Gastroesophageal sphincter (tissue), 3 donors: ENCODE data around the gene RPLP2.

Source experiments
- EP300 ChIP-seq: sonication (generic); formaldehyde crosslinking; IDR thresholded peaks from one replicate; pipeline ENCODE4 v1.6.1; 2017; ENCODE audit warnings: antibody characterized with exemption, mild to moderate bottlenecking
- TF ChIP-seq, protein P1 (sequence below), 4 experiments: fragments of 200-600 bp in 2 of 4; fragments of 450-650 bp in 2 of 4; sonication (generic) in 1 of 4; IDR thresholded peaks; one replicate each; pipeline ENCODE4 v1.5.1; 2017 to 2019; ENCODE audit warnings: antibody characterized with exemption in 4 of 4, mild to moderate bottlenecking in 2 of 4, moderate library complexity in 2 of 4

DNA sequence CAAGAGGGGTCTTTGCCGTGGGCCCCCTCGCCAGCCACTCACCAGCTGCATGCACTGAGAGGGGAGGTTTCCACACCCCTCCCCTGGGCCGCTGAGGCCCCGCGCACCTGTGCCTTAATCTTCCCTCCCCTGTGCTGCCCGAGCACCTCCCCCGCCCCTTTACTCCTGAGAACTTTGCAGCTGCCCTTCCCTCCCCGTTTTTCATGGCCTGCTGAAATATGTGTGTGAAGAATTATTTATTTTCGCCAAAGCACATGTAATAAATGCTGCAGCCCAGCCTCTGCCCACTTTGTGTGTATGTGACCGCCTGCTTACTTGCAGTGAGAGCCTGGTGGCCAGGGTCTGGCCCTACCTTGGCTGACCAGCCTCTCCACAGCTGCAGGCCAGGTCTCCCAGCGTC is 15.2 kb downstream of the RPLP2 start:
- TF ChIP-seq, protein P1, sequence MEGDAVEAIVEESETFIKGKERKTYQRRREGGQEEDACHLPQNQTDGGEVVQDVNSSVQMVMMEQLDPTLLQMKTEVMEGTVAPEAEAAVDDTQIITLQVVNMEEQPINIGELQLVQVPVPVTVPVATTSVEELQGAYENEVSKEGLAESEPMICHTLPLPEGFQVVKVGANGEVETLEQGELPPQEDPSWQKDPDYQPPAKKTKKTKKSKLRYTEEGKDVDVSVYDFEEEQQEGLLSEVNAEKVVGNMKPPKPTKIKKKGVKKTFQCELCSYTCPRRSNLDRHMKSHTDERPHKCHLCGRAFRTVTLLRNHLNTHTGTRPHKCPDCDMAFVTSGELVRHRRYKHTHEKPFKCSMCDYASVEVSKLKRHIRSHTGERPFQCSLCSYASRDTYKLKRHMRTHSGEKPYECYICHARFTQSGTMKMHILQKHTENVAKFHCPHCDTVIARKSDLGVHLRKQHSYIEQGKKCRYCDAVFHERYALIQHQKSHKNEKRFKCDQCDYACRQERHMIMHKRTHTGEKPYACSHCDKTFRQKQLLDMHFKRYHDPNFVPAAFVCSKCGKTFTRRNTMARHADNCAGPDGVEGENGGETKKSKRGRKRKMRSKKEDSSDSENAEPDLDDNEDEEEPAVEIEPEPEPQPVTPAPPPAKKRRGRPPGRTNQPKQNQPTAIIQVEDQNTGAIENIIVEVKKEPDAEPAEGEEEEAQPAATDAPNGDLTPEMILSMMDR (IDR thresholded peaks at IDR 0.05): no peak
- TF ChIP-seq EP300: no peak
